MCF 10A (cell line): ENCODE data around the gene VWF. TPM values are rescaled to one million over a fixed set of nuclear protein-coding genes. Genes with fewer than 3 reads are reported as not detected.

Experiments used
- BruUV-seq: library from RNA; stranded (reverse); fragments of 400-500 nt; replicated peaks from 2 replicates; lab custom pipeline; 2021; lab: Mats Ljungman, UMichigan
- CTCF ChIA-PET: fragments of 300-600 bp; sonication (Branson Sonifier 250); formaldehyde crosslinking; extraction: SDS; loops from one replicate; lab custom pipeline; 2021; ENCODE audit warnings: antibody characterized with exemption, inconsistent platforms; lab: Yijun Ruan, JAX
- POLR2A ChIA-PET: fragments of 300-600, 350-650 bp; sonication (Branson Sonifier 250); formaldehyde crosslinking; extraction: SDS; loops from one replicate; lab custom pipeline; 2020; ENCODE audit warnings: antibody characterized with exemption, inconsistent platforms; lab: Yijun Ruan, JAX
- DNase-seq: peaks from one replicate; pipeline ENCODE4 v3.0.0-alpha.2; 2018; ENCODE audit not compliant: unreplicated experiment
- H3K27ac Mint-ChIP-seq: one replicate; pipeline ENCODE4 v1.8.0; 2022; ENCODE audit warnings: mild to moderate bottlenecking, low read depth, mixed read lengths; ENCODE audit not compliant: unreplicated experiment
- H3K27me3 Mint-ChIP-seq: one replicate; pipeline ENCODE4 v1.8.0; 2022; ENCODE audit warnings: mixed read lengths; ENCODE audit not compliant: insufficient read depth, unreplicated experiment
- H3K36me3 Mint-ChIP-seq: one replicate; pipeline ENCODE4 v1.8.0; 2022; ENCODE audit warnings: mild to moderate bottlenecking, moderate library complexity, mixed read lengths; ENCODE audit not compliant: insufficient read depth, unreplicated experiment
- H3K4me1 Mint-ChIP-seq: one replicate; pipeline ENCODE4 v1.8.0; 2022; ENCODE audit warnings: mixed read lengths; ENCODE audit not compliant: insufficient read depth, unreplicated experiment
- H3K4me3 Mint-ChIP-seq: one replicate; pipeline ENCODE4 v1.8.0; 2022; ENCODE audit warnings: mild to moderate bottlenecking, moderate library complexity, mixed read lengths; ENCODE audit not compliant: unreplicated experiment
- H3K9me3 Mint-ChIP-seq: one replicate; pipeline ENCODE4 v1.8.0; 2022; ENCODE audit warnings: mixed read lengths; ENCODE audit not compliant: unreplicated experiment
- intact Hi-C: fragments of 100-400 bp; cut with micrococcal nuclease; formaldehyde crosslinking; loops from 2 replicates; pipeline ENCODE4 v1.14.1; 2022
- total RNA-seq: library from RNA; stranded (reverse); gene quantifications from 2 replicates; pipeline ENCODE4 v1.2.3, GENCODE V29; 2022
- TF ChIP-seq, protein P1 (sequence below): fragments of 200-600 bp; IDR thresholded peaks from one replicate; pipeline ENCODE4 v1.8.0; 2022; ENCODE audit warnings: antibody characterized with exemption, mild to moderate bottlenecking; ENCODE audit not compliant: unreplicated experiment

VWF gene
- total RNA-seq, 1 experiment from 2014 or later: not detected

DNA sequence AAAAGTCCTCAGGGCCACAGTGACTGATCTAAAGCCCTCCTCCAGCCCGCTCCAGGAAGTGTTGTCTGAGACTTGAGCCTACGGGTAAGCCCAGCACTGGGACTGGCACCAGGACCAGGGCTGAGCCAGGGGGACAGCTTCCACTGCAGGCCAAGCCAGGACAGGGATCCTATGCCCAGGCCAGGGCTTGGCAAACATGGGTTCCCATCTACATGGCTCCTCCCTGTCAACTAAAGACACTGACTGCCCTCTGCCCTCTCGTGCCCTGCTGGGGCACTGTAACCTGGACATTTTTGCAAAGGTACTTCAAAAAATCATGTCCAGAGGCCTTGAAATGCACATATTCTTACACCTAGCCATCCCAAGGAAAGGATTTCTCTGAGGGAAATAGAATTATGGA is 88.0 kb downstream of the VWF start:
- no peaks in the 10 kb centered on the region for H3K9me3 Mint-ChIP-seq
- no peaks in the 10 kb centered on the region for H3K27me3 Mint-ChIP-seq
- H3K36me3 Mint-ChIP-seq: no peaks in the 10 kb centered on the region
- DNase-seq: no peak
- ChIA-PET POLR2A (no interaction called here), CTCF (interaction anchor here (0.9 to 4.1 kb wide), 3 partner anchors 22 to 1181 kb away, joined by 3 to 39 read pairs (median 10); no protein-coding TSS in a partner anchor)
- TF ChIP-seq, protein P1, sequence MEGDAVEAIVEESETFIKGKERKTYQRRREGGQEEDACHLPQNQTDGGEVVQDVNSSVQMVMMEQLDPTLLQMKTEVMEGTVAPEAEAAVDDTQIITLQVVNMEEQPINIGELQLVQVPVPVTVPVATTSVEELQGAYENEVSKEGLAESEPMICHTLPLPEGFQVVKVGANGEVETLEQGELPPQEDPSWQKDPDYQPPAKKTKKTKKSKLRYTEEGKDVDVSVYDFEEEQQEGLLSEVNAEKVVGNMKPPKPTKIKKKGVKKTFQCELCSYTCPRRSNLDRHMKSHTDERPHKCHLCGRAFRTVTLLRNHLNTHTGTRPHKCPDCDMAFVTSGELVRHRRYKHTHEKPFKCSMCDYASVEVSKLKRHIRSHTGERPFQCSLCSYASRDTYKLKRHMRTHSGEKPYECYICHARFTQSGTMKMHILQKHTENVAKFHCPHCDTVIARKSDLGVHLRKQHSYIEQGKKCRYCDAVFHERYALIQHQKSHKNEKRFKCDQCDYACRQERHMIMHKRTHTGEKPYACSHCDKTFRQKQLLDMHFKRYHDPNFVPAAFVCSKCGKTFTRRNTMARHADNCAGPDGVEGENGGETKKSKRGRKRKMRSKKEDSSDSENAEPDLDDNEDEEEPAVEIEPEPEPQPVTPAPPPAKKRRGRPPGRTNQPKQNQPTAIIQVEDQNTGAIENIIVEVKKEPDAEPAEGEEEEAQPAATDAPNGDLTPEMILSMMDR: no peak
- H3K4me3 Mint-ChIP-seq: no peak overlapping the region
- no peaks in the 10 kb centered on the region for H3K4me1 Mint-ChIP-seq
- BruUV-seq: no TSS peak
- intact Hi-C loops: no loop called here
- no peak overlapping the region for H3K27ac Mint-ChIP-seq

DNA sequence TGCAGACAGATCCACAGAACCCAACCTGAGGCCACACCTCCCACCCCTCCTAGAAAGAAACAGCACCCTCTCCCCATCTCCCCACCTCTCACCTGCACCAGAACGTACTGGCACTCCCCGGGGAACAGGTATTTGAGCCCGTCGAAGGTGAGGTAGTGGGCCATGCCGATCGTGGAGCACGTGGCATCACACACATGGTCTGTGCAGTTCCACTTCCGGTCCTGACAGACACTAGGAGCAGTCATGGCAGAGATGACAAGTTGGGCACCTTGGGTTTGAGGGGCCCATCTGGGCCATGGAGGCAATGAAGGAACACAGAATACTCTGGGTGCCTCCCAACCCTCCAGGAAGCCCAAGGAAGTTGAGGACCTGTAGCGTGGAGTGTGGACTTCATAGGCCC is 89.9 kb downstream of the VWF start:
- Mint-ChIP-seq H3K27ac (no peak overlapping the region), H3K36me3 (no peaks in the 10 kb centered on the region), H3K27me3 (no peaks in the 10 kb centered on the region), H3K4me1 (no peaks in the 10 kb centered on the region), H3K4me3 (no peak overlapping the region), H3K9me3 (no peaks in the 10 kb centered on the region)
- intact Hi-C loops: no loop called here
- CTCF ChIA-PET: interaction anchor here (4.1 kb wide), 1 partner anchor 46 kb away, joined by 39 read pairs; no protein-coding TSS in a partner anchor
- POLR2A ChIA-PET: no interaction called here
- TF ChIP-seq, protein P1: no peak
- DNase-seq: no peak
- no TSS peak for BruUV-seq

GRCh38 chr12:6033546-6033945 is 90.9 kb downstream of the VWF start:
- TF ChIP-seq, protein P1: no peak
- Mint-ChIP-seq H3K9me3 (no peaks in the 10 kb centered on the region), H3K4me1 (no peaks in the 10 kb centered on the region), H3K27ac (no peak overlapping the region), H3K27me3 (peaks cover 10% of the 10 kb centered on the region), H3K36me3 (no peaks in the 10 kb centered on the region), H3K4me3 (no peak overlapping the region)
- CTCF ChIA-PET: interaction anchor here (0.5 to 4.1 kb wide), 2 partner anchors 45 to 57 kb away, joined by 3 to 39 read pairs; no protein-coding TSS in a partner anchor
- DNase-seq: no peak
- POLR2A ChIA-PET: no interaction called here
- BruUV-seq: no TSS peak
- intact Hi-C loops: no loop called here

DNA sequence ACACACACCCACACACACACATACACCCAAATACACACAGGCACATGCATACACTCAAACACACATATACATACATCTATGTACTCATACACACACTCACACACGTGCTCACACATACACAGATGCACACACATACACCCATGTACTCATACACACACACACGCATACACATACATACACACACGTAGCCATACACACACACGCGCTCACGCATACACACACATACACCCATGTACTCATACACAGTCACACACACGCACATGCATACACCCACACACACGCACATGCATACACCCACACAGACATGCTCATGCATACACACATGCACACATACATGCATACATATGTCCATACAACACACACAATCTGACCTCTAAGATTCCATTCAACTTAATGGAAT is 91.7 kb downstream of the VWF start:
- Mint-ChIP-seq H3K4me1 (no peaks in the 10 kb centered on the region), H3K4me3 (no peak overlapping the region), H3K27me3 (peaks cover 18% of the 10 kb centered on the region), H3K27ac (no peak overlapping the region), H3K9me3 (no peaks in the 10 kb centered on the region), H3K36me3 (no peaks in the 10 kb centered on the region)
- no TSS peak for BruUV-seq
- ChIA-PET POLR2A (no interaction called here), CTCF (interaction anchor here (4.1 kb wide), 1 partner anchor 44 kb away, joined by 39 read pairs; no protein-coding TSS in a partner anchor)
- no peak for DNase-seq
- TF ChIP-seq, protein P1: no peak
- intact Hi-C loops: no loop called here
